KBM-7 (cell line): ENCODE results near the gene CHPT1.
"Not testable (repeated sequence)": the region's sequence is repeated elsewhere in the genome, so short reads cannot be mapped to it uniquely, and the experiment has no call there.

Source experiments
- DNase-seq: peaks from one replicate; pipeline ENCODE4 v3.0.0-alpha.2; 2015
- in situ Hi-C: fragments of 300-500 bp; cut with MboI; formaldehyde crosslinking; loops from 2 replicates; pipeline ENCODE4 v1.14.3; 2020; ENCODE audit warnings: low sequenced_read_pairs, low pct_unique_long_range_greater_than_20kb, mixed read lengths

Gene CHPT1

DNA sequence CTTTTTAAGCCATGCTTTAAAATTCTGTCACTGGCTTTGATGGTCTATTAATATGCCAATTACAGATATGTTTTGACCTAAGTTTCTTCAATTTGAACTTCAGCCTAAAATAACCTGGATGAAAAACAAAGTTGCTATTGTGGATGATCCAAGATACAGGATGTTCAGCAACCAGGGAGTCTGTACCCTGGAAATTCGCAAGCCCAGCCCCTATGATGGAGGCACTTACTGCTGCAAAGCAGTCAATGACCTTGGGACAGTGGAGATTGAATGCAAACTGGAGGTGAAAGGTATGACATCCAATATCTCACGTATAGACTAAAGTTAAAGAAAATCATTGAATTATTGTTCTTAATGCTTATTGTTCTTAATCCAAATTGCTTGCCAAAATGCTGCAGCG, 17.2 kb upstream of the CHPT1 start:
- in situ Hi-C loops, result no loop called here
- no peak for DNase-seq

DNA sequence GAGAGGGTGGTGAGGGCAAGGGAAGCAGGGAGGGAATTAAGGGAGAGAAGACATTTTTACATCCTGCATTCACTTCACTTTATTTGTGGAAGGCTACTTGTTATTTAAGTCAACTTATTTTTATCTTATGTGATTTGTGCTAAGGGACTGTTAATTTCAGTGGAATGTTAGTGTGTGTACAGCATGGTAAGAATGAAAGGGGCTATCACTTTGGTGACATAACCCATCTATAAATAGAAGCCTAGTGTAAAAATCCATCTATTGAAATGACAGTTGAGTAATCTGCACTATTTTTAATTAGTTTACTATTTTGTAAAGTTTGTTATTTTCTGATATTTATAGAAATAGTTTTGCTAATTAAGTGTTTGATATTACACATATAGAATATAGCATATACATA, 16.8 kb upstream of the CHPT1 start:
- no peak for DNase-seq
- in situ Hi-C loops, result no loop called here

DNA sequence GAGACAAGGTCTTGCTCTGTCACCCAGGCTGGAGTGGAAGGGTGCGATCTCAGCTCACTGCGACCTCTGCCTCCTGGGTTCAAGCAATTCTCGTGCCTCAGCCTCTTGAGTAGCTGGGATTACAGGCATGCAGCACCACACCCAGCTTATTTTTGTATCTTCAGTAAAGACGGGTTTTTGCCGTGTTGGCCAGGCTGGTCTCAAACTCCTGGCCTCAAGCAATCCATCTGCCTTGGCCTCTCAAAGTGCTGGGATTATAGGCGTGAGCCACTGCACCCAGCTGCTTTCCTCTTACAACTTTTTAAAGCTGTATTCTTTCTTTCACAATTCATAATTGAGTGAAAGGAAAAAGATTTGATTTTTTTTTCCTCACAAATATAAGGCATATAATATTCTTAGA, 15.8 kb upstream of the CHPT1 start:
- in situ Hi-C loops, DNase-seq: not testable (repeated sequence)

DNA sequence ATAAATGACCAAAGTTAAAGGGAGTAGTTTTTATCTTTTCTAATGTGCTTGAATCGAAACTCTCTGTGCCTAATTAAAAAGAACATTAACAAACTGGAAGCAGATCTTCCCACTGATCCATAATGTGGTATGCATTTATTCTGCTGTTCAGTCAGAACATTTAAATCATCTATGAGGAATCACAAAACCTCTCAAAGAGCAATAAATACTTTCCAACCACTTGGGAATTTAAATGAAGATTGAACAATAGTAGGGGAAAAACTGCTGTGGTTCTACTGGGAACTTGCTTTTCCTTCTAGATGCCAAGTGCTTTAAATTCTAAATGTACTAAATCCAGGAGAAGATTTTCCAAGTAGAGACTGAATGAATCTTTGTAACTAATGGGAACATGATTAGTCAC, 12.3 kb upstream of the CHPT1 start:
- in situ Hi-C loops, result no loop called here
- no peak for DNase-seq

DNA sequence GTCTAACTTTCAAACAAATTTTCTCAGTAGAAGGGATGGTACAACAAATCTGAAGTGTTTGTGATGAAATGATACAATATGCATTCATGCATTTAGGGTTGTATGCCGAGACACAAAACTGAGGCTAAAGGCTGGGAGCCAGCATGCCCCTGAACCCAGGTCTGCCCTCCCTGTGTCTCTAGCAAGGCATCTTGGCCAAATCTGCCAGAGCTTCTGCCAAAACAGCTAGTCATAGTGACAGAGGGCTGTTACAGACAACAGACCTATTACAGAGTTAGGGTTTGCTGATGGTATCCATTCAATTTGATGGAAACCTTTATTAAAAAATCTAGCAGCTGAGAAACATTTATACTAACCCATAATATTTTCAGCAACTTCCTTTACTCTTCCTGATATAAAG, 11.3 kb upstream of the CHPT1 start:
- no peak for DNase-seq
- in situ Hi-C loops, result no loop called here

DNA sequence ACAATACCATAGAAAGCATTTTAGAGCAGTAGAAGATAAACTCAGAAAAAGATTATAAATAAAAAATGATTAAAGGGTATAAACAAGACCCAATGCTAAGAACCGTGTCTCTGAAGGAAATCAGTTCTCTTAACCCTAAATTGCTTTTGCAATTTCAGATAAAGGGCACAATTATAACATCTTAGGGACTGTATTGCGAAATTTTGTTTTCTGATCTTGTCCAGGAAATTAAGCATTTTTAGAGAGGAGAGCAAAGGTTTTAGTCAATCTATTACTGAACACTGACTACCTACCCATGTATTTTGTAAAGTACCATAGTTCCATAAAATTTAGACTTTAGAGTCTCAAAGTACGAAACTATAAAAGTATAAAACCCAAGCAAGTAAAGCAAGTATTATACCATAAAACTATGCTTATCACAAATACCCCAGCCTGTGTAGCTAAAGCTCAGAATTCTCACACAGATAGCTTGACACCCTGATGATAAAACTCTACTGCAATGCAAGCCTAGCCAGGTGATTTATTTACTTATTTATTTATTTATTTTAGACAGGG, 6.8 kb upstream of the CHPT1 start:
- no peak for DNase-seq
- in situ Hi-C loops, result no loop called here

DNA sequence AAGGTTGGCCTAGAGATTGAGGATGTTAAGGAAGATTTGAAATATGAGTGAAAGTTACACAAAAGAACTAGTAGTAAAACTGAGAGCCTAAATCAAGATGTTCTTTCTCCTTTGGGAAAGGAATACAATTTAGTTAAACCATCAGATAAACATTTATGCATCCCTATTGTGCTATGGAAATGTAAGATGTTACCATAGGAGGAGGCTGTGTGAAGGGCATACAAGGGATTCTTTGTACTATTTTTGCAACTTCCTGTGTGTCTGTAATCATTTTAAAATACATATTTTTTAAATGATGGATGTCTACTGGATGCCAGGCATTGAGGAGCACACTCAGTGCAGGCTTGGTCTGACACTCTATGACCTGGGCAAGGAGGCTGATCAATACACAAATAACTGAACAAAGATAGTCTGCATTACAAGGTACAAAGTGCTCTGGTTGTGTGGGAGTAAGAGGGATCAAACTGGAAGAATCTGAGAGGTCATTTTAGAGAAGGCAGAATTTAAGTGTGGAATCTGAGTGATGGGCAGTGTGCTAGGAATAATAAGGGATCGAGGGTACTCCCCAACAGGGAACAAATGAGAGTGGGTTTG, 5.8 kb upstream of the CHPT1 start:
- DNase-seq, result no peak
- in situ Hi-C loops, result no loop called here

DNA sequence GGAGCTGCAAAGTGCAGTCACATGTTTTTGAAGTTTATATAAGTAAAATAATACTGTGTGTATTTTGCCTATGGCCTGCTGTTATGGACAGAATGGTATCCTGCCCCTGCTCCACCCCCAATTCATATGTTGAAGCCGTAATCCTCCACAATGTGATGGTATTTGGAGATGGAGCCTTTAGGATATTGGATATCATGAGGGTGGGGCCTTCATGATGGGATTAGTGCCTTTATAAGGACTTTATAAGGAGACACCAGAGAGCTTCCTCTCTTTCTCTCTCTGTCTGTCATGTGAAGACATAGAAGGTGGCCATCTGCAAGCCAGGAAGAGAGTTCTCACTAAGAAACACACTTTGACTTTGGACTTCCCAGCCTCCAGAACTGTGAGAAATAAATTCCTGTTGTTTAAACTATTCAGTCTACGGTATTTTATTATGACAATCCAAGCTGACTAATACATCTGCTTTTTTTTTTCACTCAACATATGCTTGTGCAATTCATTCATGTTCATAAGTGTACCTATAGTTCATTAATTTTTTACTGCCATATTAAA, 3.1 kb upstream of the CHPT1 start:
- in situ Hi-C loops, result no loop called here
- DNase-seq, result no peak

DNA sequence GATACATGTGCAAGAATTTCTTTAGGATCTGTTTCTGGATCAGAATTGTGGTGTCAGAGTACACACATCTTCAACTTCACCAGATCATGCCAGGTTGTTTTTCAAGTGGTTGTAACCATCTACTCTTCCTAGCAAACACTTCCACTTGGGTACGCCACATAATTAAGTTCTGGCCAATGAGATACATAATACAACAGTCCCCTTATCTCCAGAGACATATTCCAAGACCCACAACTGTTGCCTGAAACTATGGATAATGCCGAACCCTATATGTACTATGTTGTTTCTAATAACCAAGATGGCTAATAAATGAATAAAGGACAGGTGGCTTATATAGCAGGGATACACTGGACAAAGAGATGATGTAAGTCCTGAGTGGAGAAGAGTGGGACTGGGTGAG, 2.5 kb upstream of the CHPT1 start:
- in situ Hi-C loops, result no loop called here
- no peak for DNase-seq

DNA sequence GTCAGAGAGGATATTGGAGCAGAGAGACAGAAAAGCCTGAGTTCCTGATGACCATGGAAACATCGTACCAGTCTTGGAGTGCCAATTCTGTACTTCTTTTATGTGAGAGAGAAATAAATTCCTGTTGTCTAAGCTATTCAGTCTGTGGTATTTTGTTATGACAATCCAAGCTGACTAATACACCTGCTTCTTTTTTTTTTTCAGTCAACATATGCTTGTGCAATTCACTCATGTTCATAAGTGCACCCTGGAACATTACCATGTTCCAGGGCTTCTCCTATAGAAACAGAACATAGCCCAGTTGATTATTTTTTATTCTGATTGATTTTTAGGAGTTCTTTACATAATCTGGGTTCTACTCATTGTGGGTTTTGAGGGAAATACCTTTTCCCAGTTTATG, 1.7 kb upstream of the CHPT1 start:
- in situ Hi-C loops, result no loop called here
- DNase-seq, result no peak

DNA sequence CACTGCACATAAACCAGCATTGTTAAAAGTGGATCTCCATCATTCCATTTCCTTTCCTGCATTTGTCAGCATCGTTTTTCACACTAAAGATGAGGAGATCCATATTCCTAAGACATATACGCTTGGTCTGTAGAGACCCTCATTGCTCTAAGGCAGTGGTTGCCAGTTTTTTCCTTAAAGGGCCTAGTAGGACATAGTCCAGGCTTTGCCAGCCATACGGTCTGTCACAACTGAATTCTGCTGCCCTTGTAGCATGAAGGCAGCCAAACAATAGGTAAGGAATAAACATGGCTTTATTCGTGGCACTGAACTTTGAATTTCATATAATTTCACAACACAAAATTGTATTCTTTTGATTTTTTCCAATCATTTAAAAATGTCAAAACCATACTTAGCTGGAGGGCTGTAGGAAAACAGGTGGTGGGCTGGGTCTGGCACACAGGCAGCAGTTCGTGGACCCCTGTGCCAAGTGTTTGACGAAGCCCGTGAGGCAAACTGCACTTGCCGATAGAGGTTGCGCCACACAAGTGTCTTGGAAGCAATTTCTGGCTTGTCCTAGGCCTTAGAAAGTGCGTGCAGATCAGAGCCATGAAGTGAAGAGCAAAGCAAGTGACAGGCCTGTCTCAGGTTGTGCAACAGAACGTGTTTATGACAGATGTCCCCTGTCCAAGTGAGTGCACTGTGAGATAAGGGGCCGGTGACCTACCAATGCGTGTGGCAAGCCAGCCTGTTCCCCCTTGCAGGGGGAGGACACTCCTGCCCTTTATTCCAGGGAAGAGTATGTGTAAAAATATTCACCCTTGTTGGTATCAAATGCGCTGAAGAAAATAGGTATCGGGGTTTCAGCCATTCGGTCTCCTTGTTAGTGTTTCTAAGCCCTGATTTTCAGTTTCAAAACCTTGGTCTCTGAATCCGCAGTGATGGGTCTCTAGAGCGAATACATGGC, 916 bp upstream of the CHPT1 start:
- in situ Hi-C loops, result no loop called here
- DNase-seq, result peak; percentile 79

DNA sequence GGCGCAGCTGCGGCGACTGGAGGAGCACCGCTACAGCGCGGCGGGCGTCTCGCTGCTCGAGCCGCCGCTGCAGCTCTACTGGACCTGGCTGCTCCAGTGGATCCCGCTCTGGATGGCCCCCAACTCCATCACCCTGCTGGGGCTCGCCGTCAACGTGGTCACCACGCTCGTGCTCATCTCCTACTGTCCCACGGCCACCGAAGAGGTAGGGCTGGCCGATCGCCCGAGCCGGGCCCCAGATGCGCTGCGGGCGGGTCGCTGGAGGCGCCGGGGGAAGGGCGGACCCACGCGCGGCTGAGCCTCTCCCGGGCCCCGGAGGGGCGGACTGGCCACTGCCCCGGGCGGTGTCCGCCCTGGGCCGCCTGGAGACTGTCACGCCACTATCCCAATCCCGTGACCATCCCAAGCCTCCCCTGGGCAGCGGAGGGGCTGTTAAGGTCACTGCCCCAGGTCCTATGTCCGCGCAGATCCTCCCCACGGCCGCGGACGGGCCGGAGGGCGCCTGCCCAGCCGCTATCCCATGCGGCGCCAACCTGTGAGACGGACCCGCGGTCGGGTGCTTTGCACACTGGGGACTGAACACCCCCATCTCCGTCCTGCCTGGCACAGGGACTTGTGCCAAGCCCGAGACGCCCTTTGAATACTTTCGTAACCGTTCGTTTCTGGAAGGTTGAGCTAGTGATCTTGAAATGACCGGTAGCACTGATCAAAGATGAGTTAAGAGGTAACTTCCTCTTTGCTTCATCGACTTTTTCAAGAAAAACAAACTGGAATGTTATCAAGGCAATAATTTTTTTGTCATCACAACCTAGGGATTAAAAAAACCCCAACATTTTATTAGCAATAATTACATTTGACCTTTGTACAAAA, 725 bp downstream of the CHPT1 start:
- in situ Hi-C loops, result no loop called here
- DNase-seq, result peak; percentile 63

DNA sequence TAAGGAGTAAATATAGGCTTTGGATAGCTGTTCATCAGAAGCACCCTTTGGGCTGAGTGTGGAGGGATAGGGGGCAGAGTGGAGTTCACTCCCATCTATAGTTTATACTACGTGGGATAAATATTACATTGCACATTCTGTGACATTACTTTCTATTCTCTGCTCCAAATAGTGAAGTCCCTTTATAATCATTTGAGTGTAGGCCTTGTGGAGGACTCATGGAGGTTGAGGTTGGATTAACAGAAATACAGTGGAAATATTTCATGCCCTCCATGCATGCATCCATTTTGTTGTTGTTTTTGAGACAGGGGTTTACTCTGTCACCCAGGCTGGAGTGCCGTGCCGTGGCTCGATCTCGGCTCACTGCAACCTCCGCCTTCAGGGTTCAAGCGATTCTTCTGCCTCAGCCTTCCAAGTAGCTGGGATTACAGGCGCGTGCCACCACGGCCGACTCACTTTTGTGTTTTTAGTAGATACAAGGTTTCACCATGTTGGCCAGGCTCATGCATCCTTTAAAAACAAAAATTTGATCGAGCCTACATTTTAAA, 1.4 kb downstream of the CHPT1 start:
- no peak for DNase-seq
- in situ Hi-C loops, result no loop called here

DNA sequence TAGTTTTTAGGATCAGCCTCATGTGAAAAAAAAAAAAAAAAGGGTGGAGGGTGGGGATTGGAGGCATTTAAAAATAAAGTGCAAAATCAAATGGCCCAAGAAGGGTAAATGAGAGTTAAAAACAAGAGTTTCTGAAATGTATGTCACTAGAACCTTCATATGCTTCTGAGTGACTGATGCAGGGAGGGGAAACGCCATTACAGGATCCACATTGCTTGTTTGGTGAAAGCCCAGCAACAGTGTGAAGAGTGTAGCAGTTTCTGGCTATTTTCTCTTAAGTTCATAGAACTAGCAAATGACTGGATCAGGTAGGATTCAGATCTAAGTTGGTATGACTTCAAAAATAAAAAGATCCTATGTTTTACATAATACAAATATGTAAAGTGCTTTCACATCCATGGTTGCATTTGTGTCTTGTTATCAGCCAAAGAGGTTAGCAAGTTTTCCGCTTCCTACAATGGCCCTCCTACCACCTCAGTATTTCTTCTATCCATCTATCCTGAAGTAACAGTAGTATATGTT, 2.9 kb downstream of the CHPT1 start:
- DNase-seq, result no peak
- in situ Hi-C loops, result no loop called here

DNA sequence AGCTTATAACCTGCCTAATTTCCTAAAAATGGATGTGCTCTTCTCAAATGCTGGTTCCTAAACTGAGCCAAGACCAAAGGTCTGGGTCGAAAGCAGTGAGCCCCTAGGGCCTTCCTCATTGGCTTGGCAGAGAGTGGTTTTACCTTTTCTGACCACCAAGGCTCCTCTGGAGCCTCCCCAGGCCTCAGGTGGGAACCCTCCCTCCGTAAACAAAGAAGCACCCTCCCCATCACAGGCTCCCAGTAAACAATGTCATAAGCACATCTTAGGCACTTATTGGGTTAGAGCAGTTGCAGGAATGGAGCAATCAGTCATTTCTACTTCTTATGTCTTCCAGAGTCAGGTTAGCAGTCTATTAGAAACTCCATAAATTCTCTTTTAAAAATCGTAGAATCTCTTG, 6.0 kb downstream of the CHPT1 start:
- no peak for DNase-seq

DNA sequence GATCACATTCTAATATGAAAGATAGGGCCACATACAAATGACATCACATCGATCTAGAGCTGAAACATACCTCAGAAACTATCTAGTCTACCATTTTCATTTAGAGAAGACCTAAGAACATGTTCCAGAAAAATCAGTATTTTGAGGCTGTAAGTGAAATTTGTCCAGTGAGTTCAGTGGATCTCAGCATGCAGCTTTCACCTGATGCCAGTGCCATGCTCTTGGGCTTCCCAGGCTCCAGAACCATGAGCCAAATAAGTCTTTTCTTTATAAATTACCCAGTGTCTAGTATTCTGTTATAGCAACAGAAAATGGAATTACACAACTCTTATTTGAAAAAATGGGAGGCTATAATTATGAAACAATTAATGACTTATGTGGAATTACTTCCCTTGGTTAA, 9.0 kb downstream of the CHPT1 start:
- in situ Hi-C loops, result no loop called here
- DNase-seq, result no peak

More for the DNA sequence above, 6.0 kb downstream of the CHPT1 start:
- in situ Hi-C loops, result no loop called here

DNA sequence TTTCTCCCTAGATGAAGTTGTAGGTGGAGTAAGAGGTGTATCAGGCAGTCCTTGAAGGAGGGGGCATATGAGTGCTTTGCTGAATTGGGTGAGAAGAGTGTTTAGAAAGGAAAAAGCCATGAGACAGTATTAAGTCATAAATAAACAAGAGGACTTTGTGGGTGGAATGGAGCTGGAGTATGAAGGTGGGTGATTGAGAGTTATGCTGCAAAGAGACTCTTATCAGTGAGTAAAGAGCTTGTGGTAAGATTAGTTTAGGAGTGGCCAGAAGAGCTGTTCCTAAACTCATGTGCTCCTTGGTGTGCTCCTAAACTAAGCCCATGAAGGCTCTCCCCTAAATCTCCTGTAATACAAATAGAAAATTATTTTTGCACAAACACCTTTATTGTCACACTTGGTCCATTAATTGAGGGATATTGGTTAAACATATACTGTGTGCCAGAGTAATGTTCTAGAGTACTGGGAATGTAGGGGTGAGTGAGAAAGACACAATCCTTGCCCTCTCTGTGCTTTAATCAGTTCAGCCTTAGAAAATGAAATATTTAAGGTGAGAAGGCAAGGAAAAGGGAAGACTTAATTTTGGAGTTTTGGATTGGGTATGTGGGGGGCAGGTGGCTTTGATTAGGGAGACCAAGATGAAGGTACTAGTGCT, 9.8 kb downstream of the CHPT1 start:
- no peak for DNase-seq
- in situ Hi-C loops, result no loop called here

DNA sequence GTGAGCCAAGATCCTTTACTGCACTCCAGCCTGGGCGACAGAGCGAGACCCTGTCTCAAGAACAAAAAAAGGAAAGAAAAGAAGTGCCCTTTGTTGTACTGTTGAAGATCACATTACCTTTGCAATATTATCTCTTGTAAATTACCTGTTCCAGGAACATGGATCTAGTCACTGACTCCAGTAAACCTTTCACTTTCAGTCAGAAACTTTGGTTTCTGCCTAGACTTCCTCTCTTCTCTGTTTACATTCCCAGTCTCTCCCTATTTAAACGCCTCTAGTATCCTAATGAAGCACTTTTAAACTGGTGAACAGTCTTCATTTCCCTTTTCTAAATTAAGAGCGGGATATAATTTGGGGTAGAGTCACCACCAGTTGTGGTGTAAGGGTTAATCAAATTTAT, 12.8 kb downstream of the CHPT1 start:
- in situ Hi-C loops, result no loop called here
- DNase-seq, result no peak
